RWPE2 (cell line): ENCODE measurements around the gene ACOX2.

Experiments used
- ATAC-seq: fragments of 200-7000 bp; cut with Tn5 transposase; 3 replicates; pipeline ENCODE4 v1.9.1; 2021; ENCODE audit warnings: low read depth
- DNase-seq: peaks from one replicate; pipeline ENCODE4 v3.0.0-alpha.2; 2020; ENCODE audit warnings: low spot score
- H3K27ac ChIP-seq: fragments of 450-650 bp; 2 replicates; pipeline ENCODE4 v1.5.1; 2017; ENCODE audit warnings: mild to moderate bottlenecking; ENCODE audit not compliant: poor library complexity, severe bottlenecking
- H3K27me3 ChIP-seq: fragments of 250-450 bp; sonication (Bioruptor Pico); 2 replicates; pipeline ENCODE4 v1.5.1; 2021; ENCODE audit warnings: mild to moderate bottlenecking, moderate library complexity; ENCODE audit not compliant: insufficient read depth, poor library complexity, severe bottlenecking
- H3K36me3 ChIP-seq: fragments of 250-450 bp; sonication (Bioruptor Pico); 2 replicates; pipeline ENCODE4 v1.5.1; 2020; ENCODE audit warnings: low read depth, mild to moderate bottlenecking, moderate library complexity
- H3K4me1 ChIP-seq: fragments of 250-450 bp; sonication (Bioruptor Pico); 2 replicates; pipeline ENCODE4 v1.5.1; 2021; ENCODE audit warnings: mild to moderate bottlenecking, moderate library complexity; ENCODE audit not compliant: insufficient read depth, poor library complexity, severe bottlenecking
- H3K4me3 ChIP-seq: fragments of 250-450 bp; sonication (Bioruptor Pico); 2 replicates; pipeline ENCODE4 v1.5.1; 2021; ENCODE audit warnings: mild to moderate bottlenecking, moderate library complexity; ENCODE audit not compliant: severe bottlenecking
- H3K9me3 ChIP-seq: fragments of 250-450 bp; sonication (Bioruptor Pico); 2 replicates; pipeline ENCODE4 v1.5.1; 2021; ENCODE audit warnings: mild to moderate bottlenecking, moderate library complexity; ENCODE audit not compliant: severe bottlenecking
- CTCF ChIP-seq: fragments of 450-650 bp; IDR thresholded peaks from one replicate; pipeline ENCODE4 v1.5.1; 2017; ENCODE audit warnings: mild to moderate bottlenecking, moderate library complexity; ENCODE audit not compliant: poor library complexity, severe bottlenecking

ACOX2 gene

GRCh38 chr3:58572634-58573230, 35.7 kb upstream of the ACOX2 start:
- ATAC-seq (no peak), DNase-seq (no peak)
- Histone ChIP-seq H3K9me3 (no peaks in the 10 kb centered on the region), H3K4me1 (no peaks in the 10 kb centered on the region), H3K36me3 (no peaks in the 10 kb centered on the region), H3K27me3 (no peaks in the 10 kb centered on the region), H3K4me3 (no peak overlapping the region), H3K27ac (no peak overlapping the region)
- no peak for TF ChIP-seq CTCF

DNA sequence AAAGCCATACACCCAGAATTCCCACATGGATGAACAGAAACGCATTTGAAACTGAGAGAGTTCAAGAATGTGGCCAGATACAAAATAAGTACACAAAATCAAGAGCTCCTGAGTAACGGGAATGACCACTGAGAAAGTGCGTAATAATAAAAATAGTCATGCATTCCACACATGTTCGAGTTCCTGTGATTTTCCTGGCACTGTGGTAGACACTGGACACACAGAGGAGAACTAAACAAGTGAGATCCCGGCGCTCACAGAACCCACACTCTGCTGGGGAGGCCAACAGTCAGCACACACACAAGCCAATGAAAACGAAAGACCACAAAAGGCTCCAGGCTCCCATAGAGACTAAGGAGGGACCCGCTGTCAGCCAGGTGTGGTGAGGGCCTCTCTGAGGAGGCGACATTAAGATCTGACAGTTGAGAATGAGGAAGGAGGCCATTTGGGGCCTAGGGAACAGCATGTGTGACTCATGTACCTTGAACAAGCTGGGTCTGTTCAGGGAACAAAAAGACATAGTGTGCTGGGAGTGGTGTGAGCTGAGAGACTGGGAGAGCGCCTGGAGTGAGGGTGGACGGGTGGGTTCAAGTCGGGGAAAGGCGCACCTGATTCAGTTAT, 35.1 kb upstream of the ACOX2 start:
- no peaks in the 10 kb centered on the region for H3K4me1 ChIP-seq
- no peak overlapping the region for H3K4me3 ChIP-seq
- H3K9me3 ChIP-seq: no peaks in the 10 kb centered on the region
- DNase-seq (no peak), ATAC-seq (no peak)
- no peak overlapping the region for H3K27ac ChIP-seq
- H3K27me3 ChIP-seq: no peaks in the 10 kb centered on the region
- no peak for TF ChIP-seq CTCF
- H3K36me3 ChIP-seq: no peaks in the 10 kb centered on the region

GRCh38 chr3:58570851-58571250, 33.9 kb upstream of the ACOX2 start:
- no peaks in the 10 kb centered on the region for H3K9me3 ChIP-seq
- no peak for TF ChIP-seq CTCF
- H3K36me3 ChIP-seq: no peaks in the 10 kb centered on the region
- no peak for ATAC-seq
- no peak for DNase-seq
- H3K4me1 ChIP-seq: no peaks in the 10 kb centered on the region
- no peak overlapping the region for H3K4me3 ChIP-seq
- no peaks in the 10 kb centered on the region for H3K27me3 ChIP-seq
- H3K27ac ChIP-seq: no peak overlapping the region

GRCh38 chr3:58569287-58570001, 32.5 kb upstream of the ACOX2 start:
- Histone ChIP-seq H3K36me3 (no peaks in the 10 kb centered on the region), H3K27ac (no peak overlapping the region), H3K9me3 (no peaks in the 10 kb centered on the region), H3K27me3 (no peaks in the 10 kb centered on the region), H3K4me1 (peaks cover 7% of the 10 kb centered on the region), H3K4me3 (no peak overlapping the region)
- ATAC-seq (no peak), DNase-seq (no peak)
- TF ChIP-seq CTCF: no peak
